Measurements from ENCODE around the gene CCDC61.

Gene CCDC61, protein sequence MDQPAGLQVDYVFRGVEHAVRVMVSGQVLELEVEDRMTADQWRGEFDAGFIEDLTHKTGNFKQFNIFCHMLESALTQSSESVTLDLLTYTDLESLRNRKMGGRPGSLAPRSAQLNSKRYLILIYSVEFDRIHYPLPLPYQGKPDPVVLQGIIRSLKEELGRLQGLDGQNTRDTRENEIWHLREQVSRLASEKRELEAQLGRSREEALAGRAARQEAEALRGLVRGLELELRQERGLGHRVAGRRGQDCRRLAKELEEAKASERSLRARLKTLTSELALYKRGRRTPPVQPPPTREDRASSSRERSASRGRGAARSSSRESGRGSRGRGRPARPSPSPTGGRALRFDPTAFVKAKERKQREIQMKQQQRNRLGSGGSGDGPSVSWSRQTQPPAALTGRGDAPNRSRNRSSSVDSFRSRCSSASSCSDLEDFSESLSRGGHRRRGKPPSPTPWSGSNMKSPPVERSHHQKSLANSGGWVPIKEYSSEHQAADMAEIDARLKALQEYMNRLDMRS

DNA sequence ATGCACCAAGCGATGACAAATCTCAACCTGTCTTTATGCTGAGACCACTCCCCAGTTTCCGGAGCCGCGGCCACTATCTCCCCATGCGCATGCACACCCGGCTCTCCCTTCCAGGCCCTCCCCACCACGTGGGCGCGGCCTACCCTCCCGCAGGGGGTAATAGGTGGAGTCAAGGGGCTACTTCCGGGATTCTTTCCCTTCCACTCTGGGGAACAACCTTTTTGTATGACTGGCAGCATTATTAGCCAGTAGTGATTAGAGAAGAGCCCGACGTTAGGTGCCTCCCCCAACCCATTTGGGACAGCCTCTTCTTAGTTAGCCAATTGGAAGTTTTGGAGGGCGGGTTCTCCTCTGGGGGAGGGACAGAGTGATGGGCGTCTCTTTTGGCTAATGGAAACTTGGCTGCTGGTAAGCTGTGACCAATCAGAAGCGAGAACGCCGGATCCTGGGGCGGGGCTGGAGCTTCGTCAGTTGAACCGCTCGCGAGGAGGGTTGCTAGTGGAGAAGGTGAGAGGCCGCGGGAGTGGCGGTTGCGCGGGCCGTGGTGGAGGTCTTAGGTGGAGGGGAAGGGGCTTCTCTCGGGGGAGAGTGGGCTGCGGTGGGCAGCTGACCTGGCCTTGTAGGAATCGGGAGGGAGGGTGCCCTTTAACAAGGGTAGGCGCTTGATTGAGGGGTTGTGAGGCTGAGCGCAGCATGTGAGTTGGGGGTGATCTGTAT, at the start of gene CCDC61:
Gene CCDC61, plus strand, starts transcription at position 470 of the 717 bp plus-strand sequence. CDS start 7,552 bp downstream, outside the sequence.
- DNase-seq = peak; percentile 100

DNA sequence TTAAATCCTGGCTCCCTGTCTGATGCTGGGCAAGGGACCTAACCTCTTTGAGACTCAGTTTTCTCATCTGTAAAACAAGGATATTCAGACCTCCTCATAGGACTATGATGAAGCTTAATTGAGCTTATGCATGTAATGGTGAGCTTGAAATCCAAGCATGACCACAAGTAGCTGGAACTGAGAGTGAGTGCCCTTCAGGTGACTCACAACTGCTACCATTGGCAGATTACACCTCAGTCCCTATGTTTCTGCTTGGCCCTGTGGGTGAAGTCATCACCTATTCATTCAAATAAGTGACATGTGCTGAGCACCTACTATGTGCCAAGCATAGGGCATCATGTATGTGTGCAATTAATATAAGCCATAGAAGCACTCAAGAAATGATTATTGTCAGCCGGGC, 47.3 kb upstream of the CCDC61 start:
- no peak for DNase-seq

DNA sequence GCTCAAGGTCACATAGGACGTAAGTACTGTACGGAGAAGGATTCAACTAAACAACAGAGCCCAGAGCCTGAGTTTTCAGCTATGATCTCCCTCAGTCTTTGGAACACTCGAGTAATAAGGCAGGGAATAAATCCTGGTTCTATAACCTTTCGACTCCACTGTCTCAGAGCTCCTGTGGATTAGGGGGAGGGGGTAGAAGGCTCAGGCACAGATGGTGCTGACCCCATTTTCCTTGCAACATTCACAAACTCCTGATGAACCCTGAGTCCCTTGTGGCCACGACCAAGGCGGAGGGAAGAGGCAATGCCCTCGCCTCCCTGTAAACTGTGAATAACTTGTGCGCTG, 43.0 kb upstream of the CCDC61 start:
- no peak for DNase-seq

DNA sequence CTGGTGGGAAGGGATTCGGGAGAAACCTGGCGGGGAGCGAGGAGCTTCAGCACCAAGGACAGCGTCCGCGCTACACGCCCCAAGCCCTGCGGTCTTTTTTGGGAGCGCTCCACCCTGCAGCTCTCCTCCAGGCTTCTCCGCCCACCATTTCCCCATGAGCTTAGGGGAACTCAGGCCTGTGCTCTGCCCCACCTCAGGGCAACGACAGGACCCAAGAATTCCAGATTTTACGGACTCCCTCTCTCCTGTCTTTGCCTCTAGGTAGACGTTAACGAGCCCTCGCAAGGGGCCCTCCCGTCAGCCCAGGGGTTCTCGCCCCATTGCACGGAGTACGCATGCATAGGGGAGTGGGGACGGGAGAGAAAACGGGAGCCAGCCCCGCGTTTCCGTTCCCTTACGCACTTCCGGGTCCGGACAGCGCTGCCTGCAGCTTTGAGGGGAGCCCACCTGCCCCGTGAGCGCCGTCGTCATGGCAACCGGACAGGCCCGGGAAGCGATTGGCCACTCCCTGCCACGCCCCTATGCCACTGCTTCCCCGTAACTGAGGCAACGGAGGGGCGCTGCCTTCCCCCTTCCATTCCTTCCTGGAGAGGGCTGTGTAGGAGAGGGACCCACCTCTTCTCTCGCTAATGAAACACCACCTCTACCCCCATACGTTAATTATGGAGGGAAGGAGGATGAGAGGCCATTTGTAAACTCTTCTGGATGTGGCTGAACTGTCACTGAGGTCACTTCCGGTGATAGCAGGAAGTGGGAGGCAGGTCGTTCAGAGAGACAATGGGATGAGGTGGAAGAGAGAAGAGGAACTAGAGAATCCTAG, 42.4 kb upstream of the CCDC61 start:
- DNase-seq = peak; percentile 48

DNA sequence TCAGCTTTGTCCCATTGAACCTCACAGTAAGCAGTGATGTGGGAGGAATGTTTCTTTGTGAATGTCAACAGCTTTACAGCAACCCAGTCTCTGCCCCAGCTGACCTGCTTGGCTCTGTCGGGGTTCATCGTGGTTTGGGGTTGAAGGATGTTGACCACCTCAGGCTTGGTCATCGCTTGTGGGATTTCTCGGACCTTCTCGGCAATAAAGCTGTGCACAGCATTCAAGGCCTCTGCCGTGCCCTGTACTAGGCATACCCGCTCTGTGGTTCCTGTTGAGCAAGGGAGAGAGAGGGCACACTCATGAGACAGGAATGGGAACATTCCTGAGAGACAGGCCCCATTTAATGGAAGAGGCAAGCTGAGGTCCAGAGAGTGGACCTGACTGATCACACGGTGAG, 41.6 kb upstream of the CCDC61 start:
- DNase-seq = no peak

DNA sequence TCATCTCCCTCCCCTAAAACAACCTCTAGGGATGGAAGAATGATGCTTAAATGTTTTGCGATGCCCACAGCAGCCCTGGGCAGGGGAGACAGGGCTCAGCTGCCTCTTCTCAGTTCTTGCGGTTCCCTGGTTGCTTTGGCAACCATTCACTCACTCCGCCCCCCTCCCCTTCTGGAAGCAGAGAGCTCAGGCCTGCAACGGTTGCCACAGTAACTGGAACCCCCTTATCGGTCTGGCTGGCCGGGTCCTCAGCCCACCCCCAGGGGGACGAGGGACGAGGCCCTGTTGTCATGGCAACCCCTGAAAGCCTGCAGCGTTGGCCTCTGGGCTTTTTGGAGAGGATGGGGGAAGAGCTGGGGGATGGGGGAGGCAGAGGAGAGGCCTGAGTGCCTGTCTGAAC, 41.1 kb upstream of the CCDC61 start:
- DNase-seq = no peak

DNA sequence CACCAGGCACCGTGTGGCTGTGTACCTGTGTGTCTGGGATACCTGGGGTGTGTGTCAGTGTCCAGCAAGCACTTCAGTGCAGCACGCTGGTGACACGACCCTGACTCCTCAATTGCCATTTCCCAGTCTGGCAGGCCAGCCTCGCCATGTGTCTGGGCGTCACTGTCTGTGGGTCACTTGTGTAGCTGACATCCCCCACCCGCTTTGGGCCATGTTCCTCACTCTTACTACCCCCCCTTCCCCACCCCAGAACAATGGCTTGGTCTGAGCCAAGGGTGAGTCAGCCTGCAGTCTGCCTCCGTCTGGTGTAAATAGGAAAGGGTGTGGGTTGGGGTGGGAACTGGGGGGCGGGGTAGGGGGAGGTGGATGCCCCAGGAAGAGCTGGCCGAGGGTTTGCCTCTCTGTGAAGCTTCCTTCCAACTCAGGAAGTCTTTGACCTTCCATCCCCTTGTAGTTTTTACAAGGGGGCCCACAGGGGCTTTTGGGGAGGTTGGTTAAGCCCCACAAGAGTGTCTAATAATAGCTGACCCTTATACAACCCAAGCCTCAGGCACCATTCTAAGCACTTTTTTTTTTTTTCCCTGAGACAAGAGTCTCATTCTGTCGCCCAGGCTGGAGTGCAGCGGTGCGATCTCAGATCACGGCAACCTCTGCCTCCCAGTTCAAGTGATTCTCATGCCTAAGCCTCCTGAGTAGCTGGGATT, 39.2 kb upstream of the CCDC61 start:
- no peak for DNase-seq

DNA sequence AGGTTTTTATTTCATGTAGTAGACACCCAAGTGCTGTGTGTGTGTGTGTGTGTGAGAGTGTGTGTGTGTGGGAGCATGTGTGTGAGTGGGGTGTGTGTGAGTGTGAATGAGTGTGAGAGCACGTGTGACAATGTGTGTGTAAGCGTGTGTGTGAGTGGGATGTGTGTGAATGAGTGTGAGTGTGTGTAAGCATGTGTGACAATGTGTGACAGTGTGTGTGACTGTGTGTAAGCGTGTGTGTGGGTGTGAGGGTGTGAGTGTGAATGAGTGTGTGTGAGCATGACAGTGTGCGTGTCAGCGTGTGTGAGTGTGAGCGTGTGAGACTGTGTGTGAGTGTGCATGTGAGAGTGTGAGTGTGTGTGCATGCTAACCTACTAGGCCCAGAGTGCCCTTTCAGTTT, 36.9 kb upstream of the CCDC61 start:
- no peak for DNase-seq

DNA sequence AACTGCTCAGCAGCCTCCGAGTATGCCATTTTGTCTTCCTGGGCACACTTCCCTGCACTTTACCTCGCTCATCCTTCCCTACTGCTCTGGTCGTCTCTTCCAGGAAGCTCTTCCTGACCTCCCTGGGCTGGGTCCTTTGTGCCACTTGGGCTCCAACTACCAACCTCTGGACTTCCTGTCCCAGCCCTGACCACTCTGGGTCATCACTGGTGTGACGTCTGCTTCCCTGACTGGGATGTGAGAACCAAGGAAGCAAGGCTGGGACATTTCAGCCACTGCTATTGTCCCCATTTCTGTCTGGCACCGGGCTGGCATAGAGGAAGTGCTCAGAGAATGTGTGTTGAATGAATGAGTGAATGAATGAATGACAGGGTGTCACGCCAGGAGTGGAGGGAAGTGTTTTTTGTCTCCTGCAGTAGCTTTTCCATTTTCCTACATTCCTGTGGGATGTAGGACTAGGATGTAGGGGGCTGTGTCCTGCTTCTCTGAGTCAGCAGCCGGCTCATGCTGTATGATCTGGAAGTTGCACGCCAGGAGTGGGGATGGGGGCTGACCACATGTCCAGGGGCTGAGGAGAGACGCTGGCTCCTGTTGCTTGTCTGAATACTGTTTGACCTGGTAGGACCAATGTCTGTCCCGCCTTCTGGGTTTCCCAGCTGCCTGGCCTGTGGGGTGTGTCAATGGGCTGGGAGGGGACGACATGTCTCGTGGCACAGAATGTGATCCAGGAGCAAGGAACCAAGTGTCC, 36.3 kb upstream of the CCDC61 start:
- no peak for DNase-seq

DNA sequence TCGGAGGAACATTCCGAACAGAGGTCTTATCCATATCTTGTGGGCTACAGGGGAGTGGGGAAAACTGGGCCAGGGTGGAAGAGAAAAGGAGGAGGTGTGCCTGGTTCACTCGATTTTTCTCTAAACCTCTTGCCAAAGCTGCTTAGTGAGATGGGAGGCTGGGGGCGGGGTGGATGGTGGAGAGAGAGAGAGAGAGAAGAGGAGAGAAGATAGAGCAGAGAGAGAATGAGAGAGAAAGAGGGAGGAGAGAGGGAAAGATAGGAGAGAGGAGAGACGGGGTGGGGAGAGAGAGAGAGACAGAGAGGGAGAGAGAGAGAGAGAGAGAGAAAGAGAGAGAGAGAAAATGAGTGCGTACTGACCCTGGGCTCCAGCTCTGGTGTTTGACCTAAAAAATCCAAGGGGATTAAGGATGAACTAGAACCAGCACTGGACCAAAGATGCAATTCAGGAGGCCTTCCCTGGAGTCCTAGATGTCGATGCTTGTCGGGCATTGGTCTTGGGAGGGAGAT, 35.7 kb upstream of the CCDC61 start:
- DNase-seq = no peak

DNA sequence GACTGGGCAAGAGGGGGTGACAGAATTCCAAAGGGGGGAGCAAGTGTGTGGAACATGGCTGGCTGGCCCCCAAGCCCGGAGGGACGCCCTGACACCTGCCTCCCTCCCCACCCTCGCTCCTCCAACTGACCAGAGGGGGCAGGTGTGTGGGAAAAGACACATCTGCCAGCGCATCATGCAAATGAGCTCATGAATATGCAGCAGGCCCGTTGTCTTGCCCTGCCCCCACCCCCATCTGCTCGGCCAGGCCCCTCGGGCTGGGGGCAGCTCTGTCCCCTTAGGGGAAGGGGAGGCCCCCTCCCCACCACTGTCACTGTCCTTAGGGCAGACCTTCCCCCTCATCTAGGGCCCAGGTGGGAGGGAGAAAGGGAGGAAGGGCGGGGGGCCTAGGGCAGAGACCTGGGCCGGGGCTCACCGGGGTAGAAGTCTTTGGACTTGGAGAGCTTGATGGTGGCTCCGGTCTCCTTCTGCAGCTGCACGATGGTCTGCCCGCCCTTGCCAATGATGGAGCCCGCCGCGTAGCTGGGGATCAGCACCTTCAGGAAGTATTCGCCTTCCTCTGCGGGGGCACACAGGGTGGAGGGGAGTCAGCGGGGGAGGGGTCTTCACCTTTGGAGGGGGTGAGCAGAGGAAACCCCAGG, 34.6 kb upstream of the CCDC61 start:
- DNase-seq = no peak

DNA sequence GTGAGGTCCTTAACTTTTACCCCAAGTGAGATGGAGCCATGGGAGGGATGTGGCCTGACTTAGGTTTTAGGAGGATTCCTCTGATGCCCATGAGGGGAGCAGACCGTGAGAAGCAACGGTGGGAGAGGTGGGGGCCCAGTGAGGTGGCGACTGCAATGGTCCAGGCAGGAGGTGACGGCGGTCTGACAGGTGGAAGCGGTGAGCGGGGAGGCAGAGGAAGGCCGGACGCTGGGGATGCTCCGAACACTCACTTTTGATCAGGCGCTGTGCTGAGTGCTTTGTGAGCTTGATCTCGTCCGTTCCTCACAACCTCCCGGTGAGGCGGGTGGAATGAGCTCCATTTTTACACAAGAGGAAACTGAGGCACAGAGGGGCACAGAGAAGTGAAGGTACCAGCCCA, 33.2 kb upstream of the CCDC61 start:
- DNase-seq = no peak

DNA sequence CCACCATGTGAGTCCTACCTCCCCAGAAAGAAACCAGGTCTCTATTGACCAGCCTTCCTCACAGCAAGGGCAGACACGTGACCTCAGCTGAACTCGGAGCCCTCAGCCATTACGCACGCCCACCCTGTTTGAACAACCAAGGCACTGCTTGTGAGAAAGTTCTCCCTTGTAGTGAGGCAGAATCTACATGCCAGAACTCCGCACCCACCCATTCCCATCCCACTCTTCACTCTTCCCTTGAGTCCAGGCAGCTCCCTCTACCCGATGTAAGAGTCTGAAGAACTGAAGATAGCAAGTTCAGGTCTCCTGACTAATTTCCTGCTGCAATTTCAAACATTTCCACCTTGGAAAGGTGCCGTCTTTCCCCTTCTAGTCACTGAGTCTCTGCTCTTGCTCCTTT, 28.0 kb upstream of the CCDC61 start:
- DNase-seq = no peak

DNA sequence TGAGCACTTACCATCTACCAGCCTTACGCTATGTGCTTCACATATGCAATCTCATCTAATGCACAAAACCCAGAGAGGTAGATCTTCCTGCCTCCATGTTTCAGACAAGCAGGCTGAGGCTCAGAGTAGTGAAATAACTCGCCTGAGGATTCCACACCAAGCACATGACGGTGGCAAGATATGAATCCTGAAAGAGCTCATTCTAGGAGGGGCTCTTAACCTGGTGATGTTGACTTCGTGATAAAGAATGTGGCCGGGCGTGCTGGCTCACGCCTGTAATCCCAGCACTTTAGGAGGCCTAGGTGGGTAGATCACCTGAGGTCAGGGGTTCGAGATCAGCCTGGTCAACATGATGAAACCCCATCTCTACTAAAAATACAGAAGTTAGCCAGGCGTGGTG, 26.6 kb upstream of the CCDC61 start:
- no peak for DNase-seq

DNA sequence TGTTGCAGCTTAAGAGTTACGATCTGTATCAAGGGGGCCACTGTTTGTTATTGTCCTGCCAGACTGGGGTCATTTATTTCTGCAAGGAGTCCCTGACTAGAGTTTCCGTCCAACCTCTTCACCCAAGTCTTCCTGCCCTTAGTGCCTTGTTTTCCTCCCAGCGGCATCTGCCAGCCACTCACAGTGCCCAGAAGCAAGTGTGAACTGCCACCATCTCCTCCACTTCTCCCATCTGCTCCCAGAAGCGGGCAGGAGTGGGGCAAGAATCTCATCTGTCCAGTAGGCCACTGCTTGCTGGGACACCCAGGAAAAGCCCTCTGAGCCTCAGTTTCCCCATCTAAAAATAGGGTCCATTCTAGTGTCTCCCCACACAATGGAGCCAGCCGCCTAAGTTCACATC, 25.6 kb upstream of the CCDC61 start:
- no peak for DNase-seq

DNA sequence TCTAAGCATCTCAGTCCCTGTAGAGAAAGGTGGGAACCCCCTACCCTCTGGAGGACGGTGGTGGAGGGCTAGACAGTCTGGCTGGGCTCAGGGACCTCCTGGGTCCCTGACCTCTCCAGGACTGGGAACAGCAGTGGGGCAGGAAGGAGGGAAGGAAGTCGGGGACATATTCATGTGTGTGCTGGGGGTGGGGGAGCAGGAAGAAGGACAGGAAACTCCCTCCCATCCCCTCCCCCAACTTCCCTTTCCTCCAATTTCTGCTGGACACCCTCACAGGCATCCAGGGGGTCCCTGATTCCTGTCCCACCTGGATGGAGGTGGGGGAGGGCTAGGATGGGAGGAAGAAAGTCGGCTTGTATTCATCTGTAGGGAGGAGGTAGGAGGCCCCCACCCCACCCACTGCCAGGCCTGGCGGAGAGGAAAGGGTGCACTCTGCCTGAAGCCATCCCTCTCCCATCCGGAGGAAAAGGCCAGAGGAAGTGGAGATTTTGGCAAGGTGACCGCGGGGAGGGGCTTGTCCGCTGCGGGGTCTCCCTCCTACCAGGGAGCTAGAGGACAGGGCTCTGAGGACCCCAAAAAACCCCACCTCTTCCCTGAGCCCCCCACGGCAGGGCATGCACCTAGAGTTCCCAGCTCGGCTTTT, 23.9 kb upstream of the CCDC61 start:
- DNase-seq = no peak

DNA sequence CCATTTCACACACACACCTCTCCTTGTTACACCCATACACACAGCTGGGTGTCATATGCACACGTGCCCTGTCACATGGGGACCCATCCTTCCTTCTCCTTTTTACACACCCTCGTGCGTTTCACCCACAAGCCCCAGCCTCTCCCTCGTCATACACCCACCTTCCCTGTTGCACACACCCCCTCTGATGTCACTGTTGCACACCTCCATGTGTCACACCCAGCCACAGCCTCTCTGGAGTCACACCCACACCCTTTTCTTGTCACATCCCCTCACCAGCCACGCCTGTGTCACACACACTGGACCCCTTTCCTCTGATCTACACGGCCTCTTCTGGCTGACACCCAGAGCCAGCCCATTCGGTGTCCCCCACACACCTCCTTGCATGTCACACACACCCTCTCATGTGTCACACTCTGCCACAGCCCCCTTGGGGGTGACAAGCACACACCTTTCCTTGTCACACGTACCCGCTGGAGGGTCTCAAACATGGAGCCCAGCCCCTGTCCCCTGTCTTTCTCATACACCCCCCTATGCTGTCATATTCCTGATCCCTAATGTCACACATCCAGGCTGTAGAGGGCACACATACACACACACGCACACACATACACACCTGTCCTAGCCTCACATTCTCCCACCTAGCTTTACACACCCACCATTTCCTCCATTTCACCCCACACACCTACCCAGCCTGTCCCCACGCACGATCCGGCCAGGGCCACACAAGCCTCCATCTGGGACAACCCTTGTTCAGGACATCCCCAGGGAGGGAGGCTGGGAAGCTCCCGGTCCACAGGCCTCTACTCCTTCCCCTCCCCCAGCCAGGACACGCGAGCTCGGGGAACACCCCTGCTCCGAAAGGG, 23.0 kb upstream of the CCDC61 start:
- DNase-seq = no peak

DNA sequence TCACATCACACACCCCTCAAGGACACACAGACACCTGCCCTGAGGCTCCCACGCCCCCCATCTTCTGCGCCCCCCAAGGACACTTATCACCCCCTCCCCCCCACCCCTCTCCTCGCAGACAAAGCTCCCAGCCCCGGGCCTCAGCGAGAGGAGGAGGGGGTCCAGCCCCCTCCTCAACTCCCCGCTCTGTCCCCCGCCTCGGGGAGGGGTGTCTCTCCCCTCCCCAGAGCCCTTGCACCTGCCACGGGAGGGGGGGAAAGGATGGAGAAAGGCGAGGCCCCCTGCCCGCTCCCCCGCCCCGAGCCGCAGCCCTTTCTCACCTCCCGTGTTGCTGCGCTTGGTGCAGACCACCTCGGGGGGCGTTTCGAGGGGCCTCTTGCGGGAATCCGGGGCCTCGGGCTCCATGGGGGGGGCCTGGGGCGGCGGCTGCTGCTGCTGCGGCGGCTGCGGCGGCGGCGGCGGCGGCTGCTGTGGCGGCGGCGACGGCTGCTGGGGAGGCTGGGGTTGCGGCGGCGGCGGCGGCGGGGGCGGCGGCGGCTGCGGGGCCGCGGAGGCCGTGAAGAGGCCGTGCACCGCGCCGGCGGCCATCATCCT, 22.2 kb upstream of the CCDC61 start:
- no peak for DNase-seq

Data from activated CD4-positive, alpha-beta T cell treated with anti-CD3 and anti-CD28 coated beads, Interleukin-10, Interleukin-2, amounts not matched to agents 100 ng/mL and 50 ng/mL, durations not matched to agents 16 hours and 8 hours (primary cell).